AG09309 (cell line): ENCODE data around the gene IL17B.

ENCODE experiments used
- DNase-seq: peaks from one replicate; pipeline ENCODE4 v3.0.0-alpha.2; 2010; ENCODE audit warnings: low read depth
- H3K4me3 ChIP-seq: 2 replicates; pipeline ENCODE4 v1.5.1; 2011; ENCODE audit warnings: mild to moderate bottlenecking, low read depth, low read length, moderate library complexity; ENCODE audit not compliant: control insufficient read depth
- CTCF ChIP-seq: IDR thresholded peaks from 2 replicates; pipeline ENCODE4 v1.5.1; 2011; ENCODE audit warnings: mild to moderate bottlenecking, low read depth, low read length, inconsistent platforms; ENCODE audit not compliant: insufficient read depth, control insufficient read depth; ENCODE audit errors: missing control alignments

Gene IL17B

DNA sequence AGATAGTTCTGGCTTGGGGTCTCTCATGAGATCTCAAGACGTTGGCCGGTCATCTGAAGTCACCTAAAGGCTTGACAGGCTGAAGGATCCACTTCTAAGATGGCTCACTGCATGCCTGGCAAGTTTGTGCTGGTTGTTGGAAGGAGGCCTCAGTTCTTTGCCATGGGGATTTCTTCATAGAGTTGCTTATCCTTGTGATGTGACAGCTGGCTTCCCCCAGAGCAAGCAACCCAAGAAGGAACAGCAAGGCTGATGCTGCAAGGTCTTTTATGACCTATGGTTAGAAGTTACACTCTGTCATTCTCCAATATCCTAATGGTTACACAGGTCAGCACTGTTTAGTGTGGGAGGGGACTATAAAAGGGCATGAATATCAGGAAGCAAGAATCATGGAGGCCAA lies 54.5 kb downstream of the IL17B start:
- no peak for TF ChIP-seq CTCF
- H3K4me3 ChIP-seq: no peak overlapping the region
- DNase-seq: no peak
